LNCaP clone FGC (cell line): ENCODE measurements around the gene SLC5A10.
A peak's percentile ranks its signal among the peaks of the same experiment; 100 is the strongest.

Source experiments
- DNase-seq: peaks from one replicate; pipeline ENCODE4 v3.0.0-alpha.2; 2011; ENCODE audit warnings: low read depth
- H3K4me3 ChIP-seq: 2 replicates; pipeline ENCODE4 v1.5.1; 2011; ENCODE audit warnings: mild to moderate bottlenecking, low read depth, low read length, control low read depth
- TF ChIP-seq, protein P1 (sequence below): IDR thresholded peaks from 2 replicates; pipeline ENCODE4 v1.5.1; 2012; ENCODE audit warnings: mild to moderate bottlenecking; ENCODE audit not compliant: control insufficient read depth, insufficient read depth; ENCODE audit errors: extremely low read depth

Gene SLC5A10

DNA sequence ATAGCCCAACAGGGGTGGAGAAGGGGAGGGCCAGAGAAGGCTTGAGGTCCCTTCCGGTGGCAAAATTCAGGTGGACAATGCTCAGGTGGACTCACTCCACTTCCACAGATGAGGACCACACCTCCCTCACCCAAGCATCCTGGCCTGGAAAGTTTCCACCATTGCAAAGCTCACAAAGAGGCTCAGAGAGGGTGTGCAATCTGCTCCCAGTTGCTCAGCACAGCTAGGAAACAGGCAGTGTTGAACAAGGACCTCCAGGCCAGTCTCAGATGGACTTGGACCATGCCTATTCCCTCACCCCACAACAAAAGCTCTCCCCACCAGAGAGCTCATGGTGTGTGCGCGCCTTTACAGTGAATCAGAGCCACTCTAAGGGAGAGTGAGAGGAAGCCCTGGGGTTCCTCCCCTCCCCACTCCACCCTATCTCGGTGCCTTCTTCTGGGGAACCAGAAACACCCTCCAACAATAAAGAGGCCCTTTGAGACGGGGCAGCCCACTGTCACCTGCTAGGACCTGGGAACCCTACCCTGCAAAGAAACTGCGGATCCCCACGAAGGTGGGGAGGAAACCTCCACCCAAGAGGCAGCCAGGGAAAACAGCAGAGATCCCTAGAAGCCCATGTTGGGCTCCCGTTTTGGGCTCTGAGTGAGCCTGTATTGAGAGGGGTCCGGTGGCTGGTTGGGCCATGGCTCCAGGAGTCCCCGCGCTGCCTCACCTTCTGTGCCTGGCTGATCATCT lies 51.0 kb downstream of the SLC5A10 start:
- H3K4me3 ChIP-seq, result no peak overlapping the region
- DNase-seq, result no peak
- TF ChIP-seq, protein P1, sequence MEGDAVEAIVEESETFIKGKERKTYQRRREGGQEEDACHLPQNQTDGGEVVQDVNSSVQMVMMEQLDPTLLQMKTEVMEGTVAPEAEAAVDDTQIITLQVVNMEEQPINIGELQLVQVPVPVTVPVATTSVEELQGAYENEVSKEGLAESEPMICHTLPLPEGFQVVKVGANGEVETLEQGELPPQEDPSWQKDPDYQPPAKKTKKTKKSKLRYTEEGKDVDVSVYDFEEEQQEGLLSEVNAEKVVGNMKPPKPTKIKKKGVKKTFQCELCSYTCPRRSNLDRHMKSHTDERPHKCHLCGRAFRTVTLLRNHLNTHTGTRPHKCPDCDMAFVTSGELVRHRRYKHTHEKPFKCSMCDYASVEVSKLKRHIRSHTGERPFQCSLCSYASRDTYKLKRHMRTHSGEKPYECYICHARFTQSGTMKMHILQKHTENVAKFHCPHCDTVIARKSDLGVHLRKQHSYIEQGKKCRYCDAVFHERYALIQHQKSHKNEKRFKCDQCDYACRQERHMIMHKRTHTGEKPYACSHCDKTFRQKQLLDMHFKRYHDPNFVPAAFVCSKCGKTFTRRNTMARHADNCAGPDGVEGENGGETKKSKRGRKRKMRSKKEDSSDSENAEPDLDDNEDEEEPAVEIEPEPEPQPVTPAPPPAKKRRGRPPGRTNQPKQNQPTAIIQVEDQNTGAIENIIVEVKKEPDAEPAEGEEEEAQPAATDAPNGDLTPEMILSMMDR, result no peak

DNA sequence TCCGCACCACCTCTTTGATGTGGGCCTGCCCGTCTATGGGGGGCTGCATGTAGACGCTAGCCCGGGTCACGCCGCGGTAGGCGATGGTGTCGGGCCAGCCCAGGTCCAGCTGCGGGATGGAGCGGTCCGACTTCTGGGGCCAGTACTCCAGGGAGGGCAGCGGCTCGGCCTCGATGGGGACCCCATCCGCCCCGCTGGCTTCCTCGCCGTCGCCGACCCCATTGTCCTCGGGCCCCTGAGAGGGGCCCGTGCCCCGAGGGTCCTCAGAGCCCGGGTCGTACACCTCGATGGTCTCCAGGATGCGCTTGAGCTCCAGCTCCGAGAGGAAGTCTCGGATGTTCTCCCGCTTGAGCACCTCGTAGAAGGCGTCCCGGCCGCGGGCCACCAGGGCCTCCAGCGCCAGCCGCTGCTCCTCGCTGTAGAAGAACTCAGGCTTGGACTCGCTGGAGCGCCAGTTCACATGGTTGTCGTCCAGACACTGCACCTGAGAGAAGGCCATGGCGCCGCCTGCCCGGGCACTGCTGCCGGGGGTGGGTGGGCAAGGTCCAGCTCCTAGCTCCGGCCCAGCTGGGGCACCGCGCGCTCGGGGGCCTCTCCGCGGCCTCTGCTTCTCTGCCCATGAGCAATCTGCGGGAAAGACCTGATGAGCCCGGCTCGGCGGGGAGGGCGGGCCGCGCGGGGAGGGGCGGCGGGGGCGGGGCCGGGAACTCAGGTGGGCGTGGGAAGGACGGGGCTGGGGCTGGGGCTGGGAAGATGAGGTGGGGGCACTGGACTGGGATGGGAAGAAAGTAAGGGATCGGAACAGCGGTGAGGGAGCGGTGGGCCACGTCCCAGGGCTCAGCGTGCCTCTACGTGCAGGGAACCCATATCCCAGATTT lies 51.8 kb downstream of the SLC5A10 start:
- TF ChIP-seq, protein P1, result no peak
- DNase-seq, result no peak
- H3K4me3 ChIP-seq, result peak overlapping the region; percentile 73

DNA sequence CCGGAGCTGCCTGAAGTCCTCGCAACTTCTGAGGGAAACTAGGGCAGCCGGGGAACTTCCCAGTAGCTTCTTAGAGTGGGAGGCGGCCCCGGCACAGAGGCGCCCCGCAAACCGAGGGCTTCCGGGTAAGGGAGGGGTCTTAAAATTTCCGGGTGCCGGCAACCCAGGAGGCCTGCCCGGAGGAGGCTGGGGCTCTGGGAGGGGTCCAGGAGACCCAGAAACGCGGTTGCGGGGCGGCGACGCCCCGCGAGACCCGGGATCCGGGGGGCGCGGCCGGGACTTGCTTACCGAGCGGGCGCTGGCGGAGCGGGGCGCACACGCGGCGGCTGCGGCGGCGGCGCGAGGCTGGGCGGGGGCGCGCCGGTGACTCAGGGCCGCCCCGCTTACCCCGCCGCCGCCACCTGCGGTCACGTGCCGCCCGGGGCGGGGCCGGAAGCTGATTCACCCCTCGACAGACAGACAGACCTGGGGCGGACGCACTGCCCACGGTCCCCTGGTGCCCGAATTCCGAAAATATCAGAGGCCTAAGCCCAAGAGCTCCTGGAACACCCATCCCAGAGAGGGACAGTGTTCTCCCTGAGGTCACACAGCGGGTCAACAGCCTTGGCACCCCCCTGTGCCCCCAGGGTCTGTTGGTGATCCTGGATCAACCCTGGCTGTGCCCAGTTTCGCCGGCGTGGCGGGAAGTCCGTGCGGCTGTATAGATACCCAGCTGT lies 52.6 kb downstream of the SLC5A10 start, which contains the start of gene FAM83G:
FAM83G (minus strand) TSS at position 344 of the 716 bp plus-strand sequence. CDS start 723 bp downstream, outside the sequence.
- DNase-seq, result no peak
- TF ChIP-seq, protein P1, result no peak
- peak within 1 kb of the TSS; percentile 73 for H3K4me3 ChIP-seq

DNA sequence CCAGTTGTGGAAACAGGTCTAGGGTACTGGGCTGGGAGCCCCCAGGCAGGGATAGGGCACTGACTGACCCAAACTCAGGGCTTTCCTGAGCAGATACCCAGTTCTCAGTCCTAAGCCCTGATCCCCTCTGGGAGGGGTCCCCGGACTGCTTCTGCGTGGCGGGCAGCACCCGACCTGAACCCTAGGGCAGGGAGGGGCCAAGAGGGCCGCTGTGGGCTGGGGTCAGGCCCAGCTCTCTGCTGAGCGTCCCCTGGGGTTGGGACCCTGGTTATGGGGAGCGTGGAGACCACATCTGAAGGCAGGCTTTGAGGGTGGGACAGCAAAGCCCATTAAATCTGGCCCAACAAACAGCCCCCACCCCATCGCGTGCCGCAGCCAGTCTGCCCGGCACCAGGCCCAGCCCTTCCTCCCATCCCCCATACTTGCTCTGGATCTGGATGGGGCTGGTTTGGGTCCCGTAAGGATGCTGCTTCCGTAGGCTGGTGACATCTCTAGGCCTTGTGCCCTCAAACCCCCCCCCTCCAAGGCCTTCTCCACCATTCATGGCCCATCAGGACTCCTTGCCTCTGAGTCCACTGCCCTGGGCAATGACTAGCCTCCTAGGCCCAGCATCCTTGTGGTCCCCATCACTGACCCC lies 53.3 kb downstream of the SLC5A10 start:
- DNase-seq, result no peak
- peak overlapping the region; percentile 73 for H3K4me3 ChIP-seq
- TF ChIP-seq, protein P1, result no peak

DNA sequence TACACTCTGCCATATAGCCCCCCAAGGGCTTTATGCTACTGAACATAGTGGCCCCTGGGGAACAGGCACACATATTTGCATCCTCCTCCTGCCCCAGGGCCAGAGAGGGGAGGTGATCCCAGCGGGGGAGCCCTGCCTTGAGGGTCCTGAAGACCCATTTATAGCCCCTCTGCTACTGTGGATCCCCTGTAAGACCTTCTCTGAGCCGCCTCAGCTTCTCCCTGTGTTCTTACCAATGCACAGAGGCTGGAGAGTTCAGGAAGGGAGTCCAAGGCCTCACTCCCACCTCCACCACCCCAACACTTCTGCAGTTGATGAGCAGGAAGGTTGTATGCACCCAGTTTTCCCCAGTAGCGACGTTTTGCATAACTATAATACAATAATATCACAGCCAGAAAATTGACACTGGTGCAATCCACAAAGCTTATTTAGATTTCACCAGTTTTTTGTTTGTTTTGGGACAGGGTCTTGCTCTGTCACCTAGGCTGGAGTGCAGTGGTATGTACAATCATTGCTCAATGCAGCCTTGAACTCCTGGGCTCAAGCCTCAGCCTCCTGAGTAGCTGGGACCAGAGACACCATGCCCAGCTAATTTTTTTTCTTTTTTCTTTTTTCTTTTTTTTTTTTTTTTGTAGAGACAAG lies 53.9 kb downstream of the SLC5A10 start:
- TF ChIP-seq, protein P1, result no peak
- DNase-seq, result no peak
- no peak overlapping the region for H3K4me3 ChIP-seq

DNA sequence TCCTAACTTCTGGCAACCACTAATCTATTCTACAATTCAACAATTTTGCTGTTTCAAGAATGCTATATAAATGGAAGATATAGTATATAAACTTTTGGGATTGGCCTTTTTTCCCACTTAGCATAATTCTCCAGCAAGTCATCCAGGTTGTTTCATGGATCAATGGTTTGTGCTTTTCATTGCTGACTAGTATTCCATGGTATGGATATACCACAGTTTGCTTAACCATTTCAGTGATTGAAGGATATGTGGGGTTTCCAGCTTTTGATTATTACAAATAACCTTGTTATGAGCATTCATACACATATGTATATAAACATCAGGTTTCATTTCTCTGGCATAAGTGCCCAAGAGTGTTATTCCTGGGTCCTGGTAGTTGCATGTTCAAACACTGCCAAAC lies 54.7 kb downstream of the SLC5A10 start:
- no peak overlapping the region for H3K4me3 ChIP-seq
- DNase-seq, result no peak
- TF ChIP-seq, protein P1, result no peak
